ENCODE measurements around the gene TMEM60. TPM values are rescaled to one million over a fixed set of nuclear protein-coding genes. Genes with fewer than 3 reads are reported as not detected.

TMEM60 gene
- total and polyA plus RNA-seq, 11 donors = 5.4 to 16.3 (median 8.7) TPM

GRCh38 chr7:77813180-77813579 is 14.9 kb upstream of the TMEM60 start:
- no peak for ATAC-seq
- DNase-seq = no peak
- TF ChIP-seq POLR2A (IDR thresholded peaks at IDR 0.05) = no peak
- no peak for TF ChIP-seq CTCF (IDR thresholded peaks at IDR 0.05)
- Histone ChIP-seq H3K4me1 (peaks cover 0 to 22% (median 4%) of the 10 kb centered on the region in 12 donors), H3K4me3 (no peak overlapping the region), H3K27me3 (no peaks in the 10 kb centered on the region), H3K27ac (peak overlapping the region in 1 of 12 donors; percentile 2), H3K36me3 (peaks cover 0 to 4% (median 0%) of the 10 kb centered on the region in 9 donors), H3K9me3 (peaks cover 0 to 27% (median 2%) of the 10 kb centered on the region in 12 donors)
- intact Hi-C loops (cut with DNase I) = no loop called here
- 82 to 90% (median 87%) methylated on average over 2 of the region's 2 CpGs for WGBS, 4 donors

- TF ChIP-seq CTCF (IDR thresholded peaks at IDR 0.05) = no peak
- TF ChIP-seq POLR2A (IDR thresholded peaks at IDR 0.05) = no peak
- peaks cover 0 to 3% (median 0%) of the 10 kb centered on the region in 9 donors for H3K36me3 ChIP-seq
- peaks cover 0 to 22% (median 4%) of the 10 kb centered on the region in 12 donors for H3K4me1 ChIP-seq
- H3K9me3 ChIP-seq = peaks cover 0 to 27% (median 5%) of the 10 kb centered on the region in 12 donors
- H3K27ac ChIP-seq = no peak overlapping the region
- WGBS, 4 donors = 85 to 100% (median 97%) methylated on average over 1 of the region's 1 CpG
- no peak for DNase-seq
- H3K4me3 ChIP-seq = no peak overlapping the region
- intact Hi-C loops (cut with DNase I) = no loop called here
- H3K27me3 ChIP-seq = no peaks in the 10 kb centered on the region
- ATAC-seq = no peak
These were observed 14.1 kb upstream of the TMEM60 start for GRCh38 chr7:77812290-77812685.

GRCh38 chr7:77811516-77812289 is 13.5 kb upstream of the TMEM60 start:
- ATAC-seq = no peak

More at GRCh38 chr7:77811516-77812289, 13.5 kb upstream of the TMEM60 start:
- Histone ChIP-seq H3K27ac (no peak overlapping the region), H3K4me3 (no peak overlapping the region), H3K36me3 (no peaks in the 10 kb centered on the region), H3K4me1 (peaks cover 0 to 22% (median 4%) of the 10 kb centered on the region in 12 donors), H3K9me3 (peaks cover 0 to 27% (median 11%) of the 10 kb centered on the region in 12 donors), H3K27me3 (no peaks in the 10 kb centered on the region)
- 83 to 94% (median 85%) methylated on average over 2 of the region's 2 CpGs for whole genome bisulfite sequencing, 4 donors
- intact Hi-C loops (cut with DNase I) = no loop called here
- TF ChIP-seq CTCF (IDR thresholded peaks at IDR 0.05) (no peak), POLR2A (IDR thresholded peaks at IDR 0.05) (no peak)
- no peak for DNase-seq

All from heart left ventricle (tissue), 16 donors.